WTC11 (cell line): ENCODE measurements around the gene FXYD5.

Experiments
- FOXK1 ChIP-seq: sonication (generic); formaldehyde crosslinking; IDR thresholded peaks from 2 replicates; pipeline ENCODE4 v1.8.0; 2022; ENCODE audit warnings: mild to moderate bottlenecking, moderate library complexity, missing genetic modification reagents
- KAT7 ChIP-seq: sonication (generic); formaldehyde crosslinking; IDR thresholded peaks from 2 replicates; pipeline ENCODE4 v1.8.1; 2023; ENCODE audit warnings: missing genetic modification reagents, mild to moderate bottlenecking, borderline replicate concordance
- NFE2L1 ChIP-seq: sonication (generic); formaldehyde crosslinking; IDR thresholded peaks from 2 replicates; pipeline ENCODE4 v1.8.1; 2023; ENCODE audit warnings: missing genetic modification reagents
- SOX15 ChIP-seq: fragments of 250-450 bp; sonication (Bioruptor Pico); IDR thresholded peaks from 2 replicates; pipeline ENCODE4 v1.9.0; 2021; ENCODE audit warnings: mild to moderate bottlenecking
- ZBTB21 ChIP-seq: sonication (generic); formaldehyde crosslinking; IDR thresholded peaks from 2 replicates; pipeline ENCODE4 v1.8.1; 2023; ENCODE audit warnings: mild to moderate bottlenecking, missing genetic modification reagents, borderline replicate concordance
- ZNF423 ChIP-seq: fragments of 250-450 bp; sonication (Bioruptor Pico); IDR thresholded peaks from 2 replicates; pipeline ENCODE4 v2.1.2; 2022; ENCODE audit warnings: mild to moderate bottlenecking, moderate library complexity
- TF ChIP-seq, protein P1 (sequence below): sonication (generic); formaldehyde crosslinking; IDR thresholded peaks from 2 replicates; pipeline ENCODE4 v1.8.0; 2022; ENCODE audit warnings: missing genetic modification reagents
- TF ChIP-seq, protein P2 (sequence below): fragments of 200-600 bp; IDR thresholded peaks from 2 replicates; pipeline ENCODE4 v1.8.0; 2022; ENCODE audit warnings: antibody characterized with exemption
- TF ChIP-seq, protein P3 (sequence below): sonication (generic); formaldehyde crosslinking; conservative IDR thresholded peaks from 2 replicates; pipeline ENCODE4 v1.8.1; 2022; ENCODE audit warnings: mild to moderate bottlenecking, missing genetic modification reagents

DNA sequence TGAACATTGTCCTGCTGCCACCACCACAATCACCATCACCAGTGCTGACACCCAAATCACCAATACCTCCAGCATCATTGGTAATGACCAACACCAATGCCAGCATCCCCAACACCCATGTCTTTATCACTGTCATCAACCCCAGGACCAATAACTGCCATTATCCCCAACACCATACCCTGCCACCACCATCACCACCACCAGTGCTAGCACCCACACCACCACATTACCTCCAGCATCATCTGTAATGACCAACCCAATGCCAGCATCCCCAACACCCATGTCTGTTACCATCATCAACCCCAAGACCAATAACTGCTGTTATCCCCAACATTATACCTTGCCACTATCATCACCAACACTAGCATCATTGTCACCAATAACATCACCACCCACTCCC lies 22.3 kb upstream of the FXYD5 start:
- no peak for TF ChIP-seq SOX15 (CRISPR knock-in tag)
- TF ChIP-seq, protein P1, sequence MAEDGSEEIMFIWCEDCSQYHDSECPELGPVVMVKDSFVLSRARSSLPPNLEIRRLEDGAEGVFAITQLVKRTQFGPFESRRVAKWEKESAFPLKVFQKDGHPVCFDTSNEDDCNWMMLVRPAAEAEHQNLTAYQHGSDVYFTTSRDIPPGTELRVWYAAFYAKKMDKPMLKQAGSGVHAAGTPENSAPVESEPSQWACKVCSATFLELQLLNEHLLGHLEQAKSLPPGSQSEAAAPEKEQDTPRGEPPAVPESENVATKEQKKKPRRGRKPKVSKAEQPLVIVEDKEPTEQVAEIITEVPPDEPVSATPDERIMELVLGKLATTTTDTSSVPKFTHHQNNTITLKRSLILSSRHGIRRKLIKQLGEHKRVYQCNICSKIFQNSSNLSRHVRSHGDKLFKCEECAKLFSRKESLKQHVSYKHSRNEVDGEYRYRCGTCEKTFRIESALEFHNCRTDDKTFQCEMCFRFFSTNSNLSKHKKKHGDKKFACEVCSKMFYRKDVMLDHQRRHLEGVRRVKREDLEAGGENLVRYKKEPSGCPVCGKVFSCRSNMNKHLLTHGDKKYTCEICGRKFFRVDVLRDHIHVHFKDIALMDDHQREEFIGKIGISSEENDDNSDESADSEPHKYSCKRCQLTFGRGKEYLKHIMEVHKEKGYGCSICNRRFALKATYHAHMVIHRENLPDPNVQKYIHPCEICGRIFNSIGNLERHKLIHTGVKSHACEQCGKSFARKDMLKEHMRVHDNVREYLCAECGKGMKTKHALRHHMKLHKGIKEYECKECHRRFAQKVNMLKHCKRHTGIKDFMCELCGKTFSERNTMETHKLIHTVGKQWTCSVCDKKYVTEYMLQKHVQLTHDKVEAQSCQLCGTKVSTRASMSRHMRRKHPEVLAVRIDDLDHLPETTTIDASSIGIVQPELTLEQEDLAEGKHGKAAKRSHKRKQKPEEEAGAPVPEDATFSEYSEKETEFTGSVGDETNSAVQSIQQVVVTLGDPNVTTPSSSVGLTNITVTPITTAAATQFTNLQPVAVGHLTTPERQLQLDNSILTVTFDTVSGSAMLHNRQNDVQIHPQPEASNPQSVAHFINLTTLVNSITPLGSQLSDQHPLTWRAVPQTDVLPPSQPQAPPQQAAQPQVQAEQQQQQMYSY (CRISPR knock-in tag) = no peak
- TF ChIP-seq, protein P2, sequence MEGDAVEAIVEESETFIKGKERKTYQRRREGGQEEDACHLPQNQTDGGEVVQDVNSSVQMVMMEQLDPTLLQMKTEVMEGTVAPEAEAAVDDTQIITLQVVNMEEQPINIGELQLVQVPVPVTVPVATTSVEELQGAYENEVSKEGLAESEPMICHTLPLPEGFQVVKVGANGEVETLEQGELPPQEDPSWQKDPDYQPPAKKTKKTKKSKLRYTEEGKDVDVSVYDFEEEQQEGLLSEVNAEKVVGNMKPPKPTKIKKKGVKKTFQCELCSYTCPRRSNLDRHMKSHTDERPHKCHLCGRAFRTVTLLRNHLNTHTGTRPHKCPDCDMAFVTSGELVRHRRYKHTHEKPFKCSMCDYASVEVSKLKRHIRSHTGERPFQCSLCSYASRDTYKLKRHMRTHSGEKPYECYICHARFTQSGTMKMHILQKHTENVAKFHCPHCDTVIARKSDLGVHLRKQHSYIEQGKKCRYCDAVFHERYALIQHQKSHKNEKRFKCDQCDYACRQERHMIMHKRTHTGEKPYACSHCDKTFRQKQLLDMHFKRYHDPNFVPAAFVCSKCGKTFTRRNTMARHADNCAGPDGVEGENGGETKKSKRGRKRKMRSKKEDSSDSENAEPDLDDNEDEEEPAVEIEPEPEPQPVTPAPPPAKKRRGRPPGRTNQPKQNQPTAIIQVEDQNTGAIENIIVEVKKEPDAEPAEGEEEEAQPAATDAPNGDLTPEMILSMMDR = no peak
- TF ChIP-seq ZNF423 (CRISPR knock-in tag) = no peak
- no peak for TF ChIP-seq FOXK1 (CRISPR knock-in tag)
- TF ChIP-seq ZBTB21 (CRISPR knock-in tag) = no peak
- no peak for TF ChIP-seq NFE2L1
- TF ChIP-seq, protein P3, sequence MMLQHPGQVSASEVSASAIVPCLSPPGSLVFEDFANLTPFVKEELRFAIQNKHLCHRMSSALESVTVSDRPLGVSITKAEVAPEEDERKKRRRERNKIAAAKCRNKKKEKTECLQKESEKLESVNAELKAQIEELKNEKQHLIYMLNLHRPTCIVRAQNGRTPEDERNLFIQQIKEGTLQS = no peak
- TF ChIP-seq KAT7 (CRISPR knock-in tag) = no peak
